Measurements from ENCODE around the gene CNTN5. TPM values are rescaled to one million over a fixed set of nuclear protein-coding genes. Genes with fewer than 3 reads are reported as not detected.

Gene CNTN5
- total RNA-seq (not detected), polyA plus RNA-seq (not detected), total RNA-seq (0 to 0.08 (median 0) reads per million in 6 experiments)

- peaks cover 23 to 48% (median 25%) of the 10 kb centered on the region in 5 donors for H3K27me3 Mint-ChIP-seq
- no peaks in the 10 kb centered on the region for H3K36me3 Mint-ChIP-seq
- peak within 1 kb of the TSS; percentile 7 to 69 (median 58) for H3K4me3 Mint-ChIP-seq
- H3K9me3 Mint-ChIP-seq: peaks cover 0 to 4% (median 0%) of the 10 kb centered on the region in 9 donors
- DNase-seq (peak in 1 of 10 donors; percentile 1), ATAC-seq (peak; percentile 25 to 33)
- POLR2A ChIA-PET: no interaction called here
- peaks cover 8 to 17% (median 9%) of the 10 kb centered on the region in 4 donors for H3K4me1 Mint-ChIP-seq
- peak within 1 kb of the TSS in 1 of 10 donors; percentile 72 for H3K27ac Mint-ChIP-seq
Observed at GRCh38 chr11:99020352-99021225, at the start of gene CNTN5. Gene CNTN5, plus strand, starts transcription at chr11:99020949.

- H3K27ac Mint-ChIP-seq: no peak overlapping the region
- DNase-seq (no peak), ATAC-seq (no peak)
- POLR2A ChIA-PET: no interaction called here
- no peaks in the 10 kb centered on the region for H3K4me1 Mint-ChIP-seq
- H3K9me3 Mint-ChIP-seq: peaks cover 0 to 21% (median 9%) of the 10 kb centered on the region in 9 donors
- no peak overlapping the region for H3K4me3 Mint-ChIP-seq
- H3K36me3 Mint-ChIP-seq: no peaks in the 10 kb centered on the region
- H3K27me3 Mint-ChIP-seq: no peaks in the 10 kb centered on the region
Observed at GRCh38 chr11:98979205-98979604, 41.5 kb upstream of the CNTN5 start.

DNA sequence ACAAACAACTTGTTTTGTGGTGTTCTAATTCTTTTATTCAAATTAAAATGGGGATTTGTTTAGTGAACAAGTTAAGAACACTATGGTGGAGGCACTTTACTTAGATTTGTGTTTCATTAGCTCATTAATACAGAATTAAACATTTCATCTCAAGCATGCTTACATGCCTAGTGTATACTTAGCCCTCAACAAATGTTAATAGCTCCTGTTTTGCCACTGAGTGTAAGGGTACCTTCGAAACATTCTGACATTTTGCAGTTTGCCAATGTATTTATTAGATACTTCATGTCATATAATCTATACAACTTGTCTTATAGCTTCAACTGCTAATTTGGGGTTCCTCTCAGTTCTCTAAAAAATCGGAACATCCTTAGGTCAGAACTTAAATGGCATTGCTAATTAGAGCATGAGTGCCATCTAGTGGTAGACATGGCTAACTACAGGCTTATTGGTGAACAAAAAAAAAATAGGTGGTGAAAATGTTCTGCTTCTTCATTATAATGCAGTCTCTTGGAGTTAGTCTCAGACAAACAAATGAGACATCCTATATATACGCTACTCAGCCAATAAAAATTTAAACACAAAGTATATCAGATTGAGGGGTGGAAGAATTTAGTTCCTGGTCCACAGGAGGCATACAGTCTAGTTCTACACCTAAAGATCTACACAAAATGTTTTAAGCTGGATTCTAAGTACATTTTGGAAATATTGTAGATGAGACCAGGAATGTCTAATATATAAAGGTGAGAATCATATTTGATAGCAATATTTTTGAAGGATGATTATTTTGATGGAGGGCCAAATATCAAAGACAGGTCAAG, 4.9 kb upstream of the CNTN5 start:
- POLR2A ChIA-PET: no interaction called here
- Mint-ChIP-seq H3K4me1 (peaks cover 6 to 17% (median 7%) of the 10 kb centered on the region in 4 donors), H3K4me3 (no peak overlapping the region), H3K27me3 (peaks cover 16 to 40% (median 21%) of the 10 kb centered on the region in 5 donors), H3K27ac (no peak overlapping the region), H3K9me3 (peaks cover 0 to 4% (median 0%) of the 10 kb centered on the region in 9 donors), H3K36me3 (no peaks in the 10 kb centered on the region)
- ATAC-seq: no peak
- peak in 3 of 10 donors; percentile 31 to 49 (median 31) for DNase-seq

DNA sequence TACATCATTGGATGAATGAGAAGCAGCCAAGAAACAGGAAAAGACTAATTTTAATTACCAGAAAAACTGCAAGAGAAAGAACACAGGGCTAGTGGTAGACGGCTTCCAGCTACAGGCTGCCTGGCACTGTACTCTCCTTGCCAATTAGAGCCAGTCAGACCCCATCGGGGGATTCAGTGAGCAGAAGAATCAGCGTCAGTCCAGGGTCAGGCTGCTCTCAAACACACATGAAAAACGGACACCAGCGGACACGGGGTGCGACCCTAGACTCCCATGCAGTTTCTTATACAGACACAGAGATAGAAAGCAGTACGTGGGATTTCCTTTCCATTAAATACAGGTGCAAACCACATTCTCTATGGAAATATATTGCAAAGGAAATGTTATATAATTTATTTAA, 1.1 kb upstream of the CNTN5 start:
- POLR2A ChIA-PET: no interaction called here
- no peak overlapping the region for H3K27ac Mint-ChIP-seq
- no peak for ATAC-seq
- H3K4me3 Mint-ChIP-seq: peak overlapping the region in 3 of 10 donors; percentile 30 to 69 (median 34)
- peaks cover 0 to 4% (median 0%) of the 10 kb centered on the region in 9 donors for H3K9me3 Mint-ChIP-seq
- H3K36me3 Mint-ChIP-seq: no peaks in the 10 kb centered on the region
- H3K4me1 Mint-ChIP-seq: peaks cover 8 to 17% (median 9%) of the 10 kb centered on the region in 4 donors
- H3K27me3 Mint-ChIP-seq: peaks cover 23 to 49% (median 25%) of the 10 kb centered on the region in 5 donors
- DNase-seq: no peak

GRCh38 chr11:99037057-99037456, 16.3 kb downstream of the CNTN5 start:
- Mint-ChIP-seq H3K9me3 (peaks cover 0 to 6% (median 0%) of the 10 kb centered on the region in 9 donors), H3K4me3 (no peak overlapping the region), H3K36me3 (no peaks in the 10 kb centered on the region), H3K4me1 (no peaks in the 10 kb centered on the region), H3K27ac (no peak overlapping the region), H3K27me3 (no peaks in the 10 kb centered on the region)
- no peak for DNase-seq
- ATAC-seq: no peak
- POLR2A ChIA-PET: no interaction called here

GRCh38 chr11:99063331-99063730, 42.6 kb downstream of the CNTN5 start:
- Mint-ChIP-seq H3K27ac (no peak overlapping the region), H3K4me1 (no peaks in the 10 kb centered on the region), H3K9me3 (peaks cover 0 to 17% (median 2%) of the 10 kb centered on the region in 9 donors), H3K36me3 (no peaks in the 10 kb centered on the region), H3K4me3 (no peak overlapping the region), H3K27me3 (no peaks in the 10 kb centered on the region)
- ATAC-seq: no peak
- no peak for DNase-seq
- POLR2A ChIA-PET: no interaction called here

GRCh38 chr11:99065121-99065520, 44.4 kb downstream of the CNTN5 start:
- Mint-ChIP-seq H3K27me3 (no peaks in the 10 kb centered on the region), H3K9me3 (peaks cover 0 to 17% (median 2%) of the 10 kb centered on the region in 9 donors), H3K27ac (no peak overlapping the region), H3K4me1 (peaks cover 1 to 5% (median 4%) of the 10 kb centered on the region in 4 donors), H3K4me3 (no peak overlapping the region), H3K36me3 (no peaks in the 10 kb centered on the region)
- POLR2A ChIA-PET: no interaction called here
- no peak for ATAC-seq
- no peak for DNase-seq

- Mint-ChIP-seq H3K4me1 (peaks cover 1 to 7% (median 4%) of the 10 kb centered on the region in 4 donors), H3K4me3 (no peak overlapping the region), H3K36me3 (no peaks in the 10 kb centered on the region), H3K27ac (no peak overlapping the region), H3K9me3 (peaks cover 0 to 9% (median 0%) of the 10 kb centered on the region in 9 donors), H3K27me3 (no peaks in the 10 kb centered on the region)
- POLR2A ChIA-PET: no interaction called here
- no peak for DNase-seq
- no peak for ATAC-seq
Observed at GRCh38 chr11:99066618-99067317, 46.0 kb downstream of the CNTN5 start.

DNA sequence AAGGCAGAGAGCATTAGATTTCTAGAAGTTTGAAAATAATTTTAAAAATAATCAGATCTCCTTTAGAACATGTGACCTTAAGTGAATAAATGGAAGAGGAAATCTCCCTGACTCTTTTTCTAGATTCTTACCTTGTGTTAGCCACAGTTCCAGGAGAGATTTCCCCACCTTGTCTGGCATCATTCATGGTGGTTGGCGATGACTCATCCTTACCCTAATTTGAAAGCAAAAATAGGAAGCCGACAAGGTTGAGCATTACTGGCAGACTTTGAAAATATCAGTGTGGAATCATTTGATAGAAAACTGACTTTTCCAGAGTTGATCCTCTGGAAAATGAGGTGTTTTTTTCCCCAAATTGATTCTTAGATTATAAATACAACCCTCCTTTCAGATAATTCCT, 48.1 kb downstream of the CNTN5 start:
- Mint-ChIP-seq H3K4me1 (peaks cover 1 to 7% (median 4%) of the 10 kb centered on the region in 4 donors), H3K27me3 (no peaks in the 10 kb centered on the region), H3K27ac (no peak overlapping the region), H3K4me3 (no peak overlapping the region), H3K9me3 (peaks cover 0 to 7% (median 0%) of the 10 kb centered on the region in 9 donors), H3K36me3 (no peaks in the 10 kb centered on the region)
- POLR2A ChIA-PET: no interaction called here
- ATAC-seq: no peak
- no peak for DNase-seq

- Mint-ChIP-seq H3K9me3 (peaks cover 0 to 7% (median 0%) of the 10 kb centered on the region in 9 donors), H3K4me3 (peak overlapping the region; percentile 57 to 83 (median 69)), H3K27ac (peak overlapping the region in 4 of 10 donors; percentile 38 to 89 (median 69)), H3K27me3 (no peaks in the 10 kb centered on the region), H3K4me1 (peaks cover 1 to 7% (median 4%) of the 10 kb centered on the region in 4 donors), H3K36me3 (no peaks in the 10 kb centered on the region)
- POLR2A ChIA-PET: no interaction called here
- no peak for DNase-seq
- no peak for ATAC-seq
Observed at GRCh38 chr11:99069856-99070444, 49.2 kb downstream of the CNTN5 start.

GRCh38 chr11:99079576-99079975, 58.8 kb downstream of the CNTN5 start:
- no peaks in the 10 kb centered on the region for H3K4me1 Mint-ChIP-seq
- no peak for ATAC-seq
- no peak for DNase-seq
- peaks cover 0 to 10% (median 0%) of the 10 kb centered on the region in 9 donors for H3K9me3 Mint-ChIP-seq
- H3K27me3 Mint-ChIP-seq: no peaks in the 10 kb centered on the region
- H3K36me3 Mint-ChIP-seq: no peaks in the 10 kb centered on the region
- no peak overlapping the region for H3K27ac Mint-ChIP-seq
- POLR2A ChIA-PET: no interaction called here
- H3K4me3 Mint-ChIP-seq: no peak overlapping the region

GRCh38 chr11:99080154-99080553, 59.4 kb downstream of the CNTN5 start:
- ATAC-seq: no peak
- no peaks in the 10 kb centered on the region for H3K36me3 Mint-ChIP-seq
- no peak overlapping the region for H3K27ac Mint-ChIP-seq
- no peak for DNase-seq
- H3K4me1 Mint-ChIP-seq: no peaks in the 10 kb centered on the region
- POLR2A ChIA-PET: no interaction called here
- peaks cover 0 to 10% (median 0%) of the 10 kb centered on the region in 9 donors for H3K9me3 Mint-ChIP-seq
- H3K27me3 Mint-ChIP-seq: no peaks in the 10 kb centered on the region
- H3K4me3 Mint-ChIP-seq: no peak overlapping the region

All from naive thymus-derived CD8-positive, alpha-beta T cell (primary cell).